CD8-positive, alpha-beta memory T cell (primary cell): ENCODE results near the gene MRPL23. TPM values are rescaled to one million over a fixed set of nuclear protein-coding genes. Genes with fewer than 3 reads are reported as not detected.

Experiments
- CTCF ChIA-PET: fragments of 350-600 bp; sonication (Branson Sonifier 250); formaldehyde crosslinking; loops from one replicate; lab custom pipeline; 2021; ENCODE audit warnings: antibody characterized with exemption; lab: Charles Lee
- POLR2A ChIA-PET: fragments of 350-600 bp; sonication (Branson Sonifier 250); formaldehyde crosslinking; loops from one replicate; lab custom pipeline; 2021; ENCODE audit warnings: antibody characterized with exemption; lab: Charles Lee
- DNase-seq, 5 donors: peaks; one replicate each; pipeline versions ENCODE4 v3.0.0 to v3.0.0-alpha.2; 2020 to 2022; ENCODE audit warnings: mixed read lengths in 1 of 5
- H3K27ac ChIP-seq: one replicate; pipeline ENCODE4 v1.7.0; 2013; ENCODE audit warnings: low read depth, mild to moderate bottlenecking, low read length, moderate library complexity
- H3K27me3 ChIP-seq: 2 replicates; pipeline ENCODE4 v1.7.0; 2013; ENCODE audit warnings: low read length, mild to moderate bottlenecking; ENCODE audit not compliant: insufficient read depth, poor library complexity, severe bottlenecking
- H3K36me3 ChIP-seq: 2 replicates; pipeline ENCODE4 v1.7.0; 2013; ENCODE audit warnings: mild to moderate bottlenecking, low read length, moderate library complexity; ENCODE audit not compliant: insufficient read depth
- H3K4me1 ChIP-seq: 2 replicates; pipeline ENCODE4 v1.7.0; 2013; ENCODE audit warnings: mild to moderate bottlenecking, low read length, moderate library complexity; ENCODE audit not compliant: insufficient read depth
- H3K4me3 ChIP-seq: 2 replicates; pipeline ENCODE4 v1.7.0; 2013; ENCODE audit warnings: mild to moderate bottlenecking, low read length
- H3K9me3 ChIP-seq: 2 replicates; pipeline ENCODE4 v1.7.0; 2013; ENCODE audit warnings: mild to moderate bottlenecking, low read length
- H3K27ac Mint-ChIP-seq, 8 donors: one replicate each; pipeline ENCODE4 v1.8.0; 2020 to 2021; ENCODE audit warnings: mixed read lengths in 8 of 8, mild to moderate bottlenecking in 6 of 8, inconsistent platforms in 3 of 8, moderate library complexity in 3 of 8
- H3K27me3 Mint-ChIP-seq, 2 donors: one replicate each; pipeline ENCODE4 v1.8.0; 2020 to 2021; ENCODE audit warnings: mixed read lengths in 2 of 2, mild to moderate bottlenecking in 1 of 2, moderate library complexity in 1 of 2
- H3K36me3 Mint-ChIP-seq, 3 donors: one replicate each; pipeline ENCODE4 v1.8.0; 2020 to 2021; ENCODE audit warnings: mixed read lengths in 3 of 3, inconsistent platforms in 1 of 3, mild to moderate bottlenecking in 1 of 3
- H3K4me1 Mint-ChIP-seq, 3 donors: one replicate each; pipeline ENCODE4 v1.8.0; 2020 to 2021; ENCODE audit warnings: mixed read lengths in 3 of 3, inconsistent platforms in 1 of 3, mild to moderate bottlenecking in 1 of 3
- H3K4me3 Mint-ChIP-seq, 7 donors: one replicate each; pipeline ENCODE4 v1.8.0; 2020 to 2021; ENCODE audit warnings: mixed read lengths in 7 of 7, mild to moderate bottlenecking in 6 of 7, moderate library complexity in 4 of 7, inconsistent platforms in 2 of 7
- H3K9me3 Mint-ChIP-seq, 5 donors: one replicate each; pipeline ENCODE4 v1.8.0; 2020 to 2022; ENCODE audit warnings: mixed read lengths in 5 of 5, mild to moderate bottlenecking in 3 of 5, moderate library complexity in 2 of 5, inconsistent platforms in 1 of 5
- polyA plus RNA-seq: library from polyadenylated mRNA; unstranded; fragments of 300-500 nt; fragmentation: Illumina TruSeq; gene quantifications from one replicate; pipeline ENCODE4 v1.2.3, GENCODE V29; 2021
- total RNA-seq, 2 experiments: library from RNA; stranded (reverse); gene quantifications; one replicate each; pipeline ENCODE4 v1.2.3, GENCODE V29; 2021

MRPL23 gene
- total RNA-seq (100 to 1,000 TPM; 127 to 129 TPM), polyA plus RNA-seq (9.3 TPM)

DNA sequence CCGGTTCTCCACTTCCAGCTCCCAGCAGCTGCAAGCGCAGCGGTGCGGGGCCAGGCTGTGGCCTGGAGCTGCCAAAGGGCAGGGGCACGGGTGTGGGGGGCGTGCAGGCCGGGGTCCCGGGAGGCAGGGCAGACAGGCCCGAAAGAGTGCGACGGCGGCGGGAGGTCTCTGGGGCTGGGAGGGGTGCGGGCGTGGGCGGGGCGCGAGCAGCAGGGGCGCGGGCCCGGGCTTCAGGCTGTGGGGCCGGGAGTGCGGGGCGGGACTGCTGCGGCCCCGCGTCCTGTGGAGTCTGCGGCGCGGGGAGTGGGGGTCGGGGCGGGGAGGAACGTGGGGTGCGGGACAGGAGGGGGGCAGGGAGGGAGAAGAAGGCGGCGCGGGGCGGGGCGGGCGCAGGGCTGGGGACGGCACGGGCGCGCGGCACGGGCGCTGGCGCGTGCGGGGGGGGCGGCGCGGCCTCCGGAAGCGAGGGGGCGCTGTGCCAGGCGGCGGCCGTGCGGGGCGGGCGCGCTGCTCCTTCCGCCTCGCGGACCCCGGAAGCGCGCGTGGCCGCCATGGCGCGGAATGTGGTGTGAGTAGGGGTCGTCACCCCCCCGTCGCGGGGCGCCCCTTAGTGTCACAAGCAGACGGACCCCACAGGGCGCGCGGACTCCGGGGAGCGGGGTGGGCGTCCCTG is at the start of gene MRPL23:
TSS of gene MRPL23 (plus strand) at position 521 of the 673 bp plus-strand sequence. CDS start at position 552, 31 bp downstream.
- no peak within 1 kb of the TSS for H3K27ac Mint-ChIP-seq
- H3K9me3 ChIP-seq = no peaks in the 10 kb centered on the region
- no peaks in the 10 kb centered on the region for H3K4me1 ChIP-seq
- H3K4me3 ChIP-seq = no peak within 1 kb of the TSS
- H3K27me3 Mint-ChIP-seq = no peaks in the 10 kb centered on the region
- no peaks in the 10 kb centered on the region for H3K36me3 Mint-ChIP-seq
- no peaks in the 10 kb centered on the region for H3K36me3 ChIP-seq
- H3K27me3 ChIP-seq = no peaks in the 10 kb centered on the region
- no peaks in the 10 kb centered on the region for H3K4me1 Mint-ChIP-seq
- no peak within 1 kb of the TSS for H3K4me3 Mint-ChIP-seq
- no peak within 1 kb of the TSS for H3K27ac ChIP-seq
- DNase-seq = peak in 2 of 5 donors; percentile 18 to 49
- CTCF ChIA-PET = interaction anchor here (1.0 to 2.0 kb wide), 8 partner anchors 54 to 205 kb away, joined by 3 to 8 read pairs (median 4); partner anchors contain the start of genes LSP1 and SYT8
- H3K9me3 Mint-ChIP-seq = no peaks in the 10 kb centered on the region
- POLR2A ChIA-PET = interaction anchor here (1.0 kb wide), 2 partner anchors 65 to 93 kb away, joined by 3 to 5 read pairs; no protein-coding TSS in a partner anchor

DNA sequence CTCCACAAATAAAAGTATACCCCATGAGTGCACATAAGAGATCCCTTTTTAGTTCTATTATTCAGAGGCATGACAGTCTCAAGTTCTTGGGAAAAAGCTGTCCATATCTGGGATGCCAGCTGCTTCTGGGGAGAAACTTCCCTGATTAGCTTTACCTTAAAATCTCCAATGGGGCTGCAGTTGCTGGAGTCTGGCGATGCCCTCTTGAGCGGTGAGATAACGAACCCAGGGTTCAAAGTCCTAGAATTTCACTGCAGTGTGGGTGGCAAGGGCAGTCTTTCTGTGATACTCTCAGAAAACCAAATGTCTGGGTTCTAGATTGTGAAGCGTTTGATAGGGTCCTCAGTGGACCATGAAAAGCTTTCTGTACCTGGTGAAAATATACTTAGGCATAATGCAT is 48.0 kb upstream of the MRPL23 start:
- no peaks in the 10 kb centered on the region for H3K27me3 ChIP-seq
- no peaks in the 10 kb centered on the region for H3K9me3 ChIP-seq
- no peaks in the 10 kb centered on the region for H3K36me3 Mint-ChIP-seq
- no peaks in the 10 kb centered on the region for H3K4me1 ChIP-seq
- ChIA-PET POLR2A (no interaction called here), CTCF (interaction anchor here (2.1 kb wide), 1 partner anchor 205 kb away, joined by 9 read pairs; no protein-coding TSS in a partner anchor)
- H3K27me3 Mint-ChIP-seq = peaks cover 10 to 24% of the 10 kb centered on the region in 2 donors
- H3K36me3 ChIP-seq = no peaks in the 10 kb centered on the region
- H3K4me3 Mint-ChIP-seq = no peak overlapping the region
- peaks cover 0 to 3% (median 0%) of the 10 kb centered on the region in 3 donors for H3K4me1 Mint-ChIP-seq
- H3K27ac Mint-ChIP-seq = no peak overlapping the region
- H3K4me3 ChIP-seq = no peak overlapping the region
- no peak overlapping the region for H3K27ac ChIP-seq
- DNase-seq = no peak
- no peaks in the 10 kb centered on the region for H3K9me3 Mint-ChIP-seq

GRCh38 chr11:1899686-1900085 is 47.4 kb upstream of the MRPL23 start:
- Mint-ChIP-seq H3K27ac (no peak overlapping the region), H3K4me1 (peaks cover 0 to 3% (median 0%) of the 10 kb centered on the region in 3 donors), H3K27me3 (peaks cover 10 to 24% of the 10 kb centered on the region in 2 donors), H3K4me3 (no peak overlapping the region), H3K36me3 (no peaks in the 10 kb centered on the region), H3K9me3 (no peaks in the 10 kb centered on the region)
- Histone ChIP-seq H3K9me3 (no peaks in the 10 kb centered on the region), H3K4me3 (no peak overlapping the region), H3K36me3 (no peaks in the 10 kb centered on the region), H3K27me3 (no peaks in the 10 kb centered on the region), H3K27ac (no peak overlapping the region), H3K4me1 (no peaks in the 10 kb centered on the region)
- ChIA-PET POLR2A (no interaction called here), CTCF (interaction anchor here (2.1 kb wide), 1 partner anchor 206 kb away, joined by 9 read pairs; no protein-coding TSS in a partner anchor)
- DNase-seq = no peak

DNA sequence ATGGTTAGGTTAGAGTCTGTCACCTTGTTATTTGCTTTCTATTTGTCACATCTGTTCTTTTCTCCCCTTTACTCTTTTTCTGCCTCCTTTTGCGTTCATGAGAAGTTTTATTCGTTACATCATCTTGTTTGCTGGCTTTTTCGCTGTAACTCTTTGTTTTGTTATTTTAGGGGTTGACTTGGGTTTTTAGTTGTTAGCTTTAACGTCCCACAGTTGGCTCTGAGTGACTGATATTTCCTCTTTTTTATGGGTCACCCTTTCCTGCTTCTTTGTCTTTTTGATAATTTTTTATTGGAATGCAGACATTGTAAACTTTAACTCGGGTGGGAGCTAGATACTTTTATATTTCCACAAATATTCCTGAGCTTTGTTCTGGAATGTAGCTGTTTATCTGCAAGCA is 41.0 kb upstream of the MRPL23 start:
- peaks cover 8 to 18% of the 10 kb centered on the region in 2 donors for H3K27me3 Mint-ChIP-seq
- H3K27ac Mint-ChIP-seq = no peak overlapping the region
- H3K9me3 Mint-ChIP-seq = no peaks in the 10 kb centered on the region
- no peaks in the 10 kb centered on the region for H3K4me1 Mint-ChIP-seq
- POLR2A ChIA-PET = interaction anchor here (0.5 kb wide), 1 partner anchor 15 kb away, joined by 3 read pairs; no protein-coding TSS in a partner anchor
- peaks cover 4% of the 10 kb centered on the region for H3K27me3 ChIP-seq
- H3K4me3 ChIP-seq = no peak overlapping the region
- H3K27ac ChIP-seq = no peak overlapping the region
- no peaks in the 10 kb centered on the region for H3K9me3 ChIP-seq
- H3K4me1 ChIP-seq = no peaks in the 10 kb centered on the region
- H3K4me3 Mint-ChIP-seq = no peak overlapping the region
- no peak for DNase-seq
- CTCF ChIA-PET = interaction anchor here (1.3 kb wide), 1 partner anchor 58 kb away, joined by 3 read pairs; no protein-coding TSS in a partner anchor
- H3K36me3 Mint-ChIP-seq = no peaks in the 10 kb centered on the region
- H3K36me3 ChIP-seq = no peaks in the 10 kb centered on the region

GRCh38 chr11:1906611-1907423 is 40.3 kb upstream of the MRPL23 start:
- Mint-ChIP-seq H3K27me3 (peaks cover 8 to 14% of the 10 kb centered on the region in 2 donors), H3K27ac (peak overlapping the region in 1 of 8 donors; percentile 21), H3K9me3 (no peaks in the 10 kb centered on the region), H3K4me1 (no peaks in the 10 kb centered on the region), H3K36me3 (no peaks in the 10 kb centered on the region), H3K4me3 (no peak overlapping the region)
- Histone ChIP-seq H3K27ac (no peak overlapping the region), H3K4me3 (no peak overlapping the region), H3K36me3 (no peaks in the 10 kb centered on the region), H3K27me3 (peaks cover 4% of the 10 kb centered on the region), H3K9me3 (no peaks in the 10 kb centered on the region), H3K4me1 (no peaks in the 10 kb centered on the region)
- POLR2A ChIA-PET = interaction anchor here (0.5 kb wide), 1 partner anchor 16 kb away, joined by 3 read pairs; no protein-coding TSS in a partner anchor
- CTCF ChIA-PET = interaction anchor here (1.3 to 1.6 kb wide), 2 partner anchors 25 to 59 kb away, joined by 3 read pairs; no protein-coding TSS in a partner anchor
- no peak for DNase-seq

- H3K27me3 Mint-ChIP-seq = peaks cover 8 to 14% of the 10 kb centered on the region in 2 donors
- ChIA-PET CTCF (interaction anchor here (0.9 to 1.7 kb wide), 3 partner anchors 14 to 215 kb away, joined by 3 to 6 read pairs (median 3); no protein-coding TSS in a partner anchor), POLR2A (no interaction called here)
- H3K27ac Mint-ChIP-seq = peak overlapping the region in 1 of 8 donors; percentile 8
- H3K4me1 ChIP-seq = no peaks in the 10 kb centered on the region
- no peak for DNase-seq
- no peaks in the 10 kb centered on the region for H3K9me3 Mint-ChIP-seq
- H3K27ac ChIP-seq = no peak overlapping the region
- H3K4me3 ChIP-seq = no peak overlapping the region
- no peaks in the 10 kb centered on the region for H3K9me3 ChIP-seq
- peaks cover 4% of the 10 kb centered on the region for H3K27me3 ChIP-seq
- no peaks in the 10 kb centered on the region for H3K36me3 Mint-ChIP-seq
- H3K4me1 Mint-ChIP-seq = no peaks in the 10 kb centered on the region
- no peaks in the 10 kb centered on the region for H3K36me3 ChIP-seq
- no peak overlapping the region for H3K4me3 Mint-ChIP-seq
These were observed 38.5 kb upstream of the MRPL23 start for GRCh38 chr11:1908618-1909017.

DNA sequence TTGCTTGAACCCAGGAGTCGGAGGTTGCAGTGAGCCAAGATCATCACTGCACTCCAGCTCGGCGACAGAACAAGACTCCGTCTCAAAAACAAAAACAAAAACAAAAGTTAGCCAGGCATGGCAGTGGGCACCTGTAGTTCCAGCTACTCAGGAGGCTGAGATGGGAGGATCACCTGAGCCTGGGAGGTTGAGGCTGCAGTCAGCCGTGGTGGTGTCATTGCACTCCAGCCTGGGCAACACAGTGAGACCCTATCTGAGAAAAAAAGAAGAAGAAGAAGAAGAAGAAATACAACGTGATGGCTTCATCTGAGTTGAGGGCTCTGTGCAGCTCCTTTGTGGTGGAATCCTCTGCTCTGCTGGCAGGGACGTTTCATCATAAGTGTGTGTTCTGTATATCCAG is 37.6 kb upstream of the MRPL23 start:
- Histone ChIP-seq H3K27ac (no peak overlapping the region), H3K4me1 (no peaks in the 10 kb centered on the region), H3K9me3 (no peaks in the 10 kb centered on the region), H3K4me3 (no peak overlapping the region), H3K36me3 (no peaks in the 10 kb centered on the region), H3K27me3 (peaks cover 4% of the 10 kb centered on the region)
- Mint-ChIP-seq H3K36me3 (no peaks in the 10 kb centered on the region), H3K4me3 (no peak overlapping the region), H3K9me3 (no peaks in the 10 kb centered on the region), H3K27me3 (peaks cover 11 to 19% of the 10 kb centered on the region in 2 donors), H3K4me1 (peaks cover 0 to 4% (median 2%) of the 10 kb centered on the region in 3 donors), H3K27ac (peak overlapping the region in 1 of 8 donors; percentile 32)
- POLR2A ChIA-PET = no interaction called here
- CTCF ChIA-PET = interaction anchor here (0.9 kb wide), 1 partner anchor 13 kb away, joined by 3 read pairs; no protein-coding TSS in a partner anchor
- DNase-seq = no peak
